Putamen (tissue), 1 donor: ENCODE results near the gene TRIM73.
"Not testable (repeated sequence)": the region's sequence is repeated elsewhere in the genome, so short reads cannot be mapped to it uniquely, and the experiment has no call there.

Source experiments
- DNase-seq: peaks from one replicate; pipeline ENCODE4 v3.0.0-alpha.2; 2016; ENCODE audit warnings: low spot score

Gene TRIM73

DNA sequence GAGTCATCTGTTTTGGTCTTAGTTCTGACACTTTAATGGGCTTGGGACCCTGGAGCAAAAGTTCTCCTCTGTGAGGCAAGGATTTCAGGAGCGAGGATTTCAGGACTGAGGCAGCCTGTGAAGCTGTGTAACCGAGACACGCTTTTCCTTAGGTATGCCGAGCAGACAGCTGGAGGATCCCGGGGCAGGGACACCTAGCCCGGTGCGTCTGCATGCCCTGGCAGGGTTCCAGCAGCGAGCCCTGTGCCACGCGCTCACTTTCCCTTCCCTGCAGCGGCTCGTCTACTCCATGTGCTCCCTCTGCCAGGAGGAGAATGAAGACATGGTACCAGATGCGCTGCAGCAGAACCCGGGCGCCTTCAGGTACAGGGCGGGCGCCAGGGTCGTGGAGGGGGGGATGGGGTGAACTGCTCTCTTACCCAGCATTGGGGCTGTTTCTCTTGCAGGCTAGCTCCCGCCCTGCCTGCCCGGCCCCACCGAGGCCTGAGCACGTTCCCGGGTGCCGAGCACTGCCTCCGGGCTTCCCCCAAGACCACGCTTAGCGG lies 20.5 kb downstream of the TRIM73 start:
- DNase-seq = not testable (repeated sequence)

GRCh38 chr7:75416787-75417186 lies 21.4 kb downstream of the TRIM73 start:
- DNase-seq = not testable (repeated sequence)

GRCh38 chr7:75418292-75418858 lies 22.9 kb downstream of the TRIM73 start:
- DNase-seq = not testable (repeated sequence)

DNA sequence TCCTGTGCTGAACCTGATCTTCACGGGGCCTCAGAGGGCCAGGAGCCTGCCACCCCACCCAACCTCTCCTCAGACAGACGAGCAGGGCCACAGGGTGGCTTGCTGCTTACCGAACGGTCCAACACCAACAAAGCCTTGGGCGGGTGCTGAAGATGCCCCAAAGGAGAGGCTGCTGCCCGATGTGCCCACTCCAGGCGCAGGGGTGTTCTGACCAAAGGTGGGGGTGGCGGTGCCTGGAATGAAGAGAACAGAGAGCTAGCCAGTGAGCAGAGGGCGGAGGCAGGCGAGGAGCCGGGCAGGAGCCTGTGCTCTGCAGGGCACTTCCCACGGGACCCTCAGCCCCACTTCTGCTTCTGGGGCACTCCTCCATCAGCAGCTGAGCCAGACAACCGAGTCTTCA lies 23.8 kb downstream of the TRIM73 start:
- not testable (repeated sequence) for DNase-seq

- DNase-seq = not testable (repeated sequence)
Measured at GRCh38 chr7:75419693-75420092, 24.3 kb downstream of the TRIM73 start.

DNA sequence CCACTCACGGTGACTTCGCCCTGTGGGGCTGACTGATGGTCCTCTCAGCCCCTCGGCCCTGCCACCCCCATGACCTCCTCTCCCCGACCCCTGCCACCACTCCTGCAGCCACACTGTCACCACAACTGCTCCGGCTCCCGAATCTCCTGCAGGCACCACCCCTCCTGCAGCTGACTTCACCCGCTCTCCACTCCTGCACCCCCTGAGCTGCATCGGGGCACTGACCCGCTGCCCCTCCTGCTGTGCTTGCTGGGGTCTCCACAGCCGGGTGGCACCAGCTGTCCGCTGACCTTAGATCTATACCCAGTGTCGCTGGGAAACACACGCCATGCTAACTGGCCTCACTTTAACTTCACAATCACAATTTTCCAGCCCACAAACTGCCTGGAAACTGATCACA lies 24.7 kb downstream of the TRIM73 start:
- not testable (repeated sequence) for DNase-seq

GRCh38 chr7:75421798-75422710 lies 26.6 kb downstream of the TRIM73 start:
- DNase-seq = not testable (repeated sequence)

DNA sequence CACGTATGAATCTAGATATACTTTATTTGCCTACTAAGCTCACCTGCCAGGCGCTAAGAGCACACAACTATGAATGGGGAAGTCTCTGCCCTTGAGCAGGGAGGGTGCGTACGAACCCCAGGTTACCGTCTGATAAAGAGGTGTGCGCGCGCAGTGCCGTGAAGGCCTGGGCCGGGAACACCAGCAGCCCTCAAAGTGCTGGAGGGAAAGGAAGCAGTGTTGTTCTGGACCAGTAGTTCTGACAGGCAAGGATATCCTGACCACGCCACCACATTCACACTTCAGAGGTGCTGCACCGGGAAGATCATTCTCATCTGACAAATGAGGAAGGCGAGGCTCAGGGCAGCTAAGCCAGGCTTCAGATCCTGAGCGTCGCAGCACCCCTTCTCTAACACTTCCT lies 28.1 kb downstream of the TRIM73 start:
- not testable (repeated sequence) for DNase-seq

DNA sequence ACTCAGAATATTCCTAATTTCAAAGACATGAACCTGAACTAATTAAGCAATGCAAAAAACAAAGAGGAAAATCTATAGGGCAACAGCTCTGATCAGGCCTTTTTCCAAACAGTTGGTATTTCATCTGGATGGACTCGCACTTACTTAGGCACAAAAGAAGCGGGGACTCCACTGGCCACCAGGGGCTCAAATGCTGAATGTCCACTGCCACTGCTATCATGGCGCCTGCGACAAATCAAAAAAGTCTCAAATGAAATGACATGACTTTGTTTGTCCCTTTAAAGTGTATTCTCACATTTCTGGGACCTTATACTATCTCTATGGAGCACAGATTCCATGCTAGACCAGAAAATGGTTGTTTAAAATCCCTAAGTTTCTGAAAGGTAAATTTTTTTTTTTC lies 43.6 kb downstream of the TRIM73 start:
- DNase-seq = not testable (repeated sequence)

- DNase-seq = not testable (repeated sequence)
Measured at GRCh38 chr7:75442101-75442464, 46.7 kb downstream of the TRIM73 start.

- peak; percentile 14 for DNase-seq
Measured at GRCh38 chr7:75442465-75443111, 47.2 kb downstream of the TRIM73 start.

GRCh38 chr7:75449946-75450345 lies 54.5 kb downstream of the TRIM73 start:
- not testable (repeated sequence) for DNase-seq

DNA sequence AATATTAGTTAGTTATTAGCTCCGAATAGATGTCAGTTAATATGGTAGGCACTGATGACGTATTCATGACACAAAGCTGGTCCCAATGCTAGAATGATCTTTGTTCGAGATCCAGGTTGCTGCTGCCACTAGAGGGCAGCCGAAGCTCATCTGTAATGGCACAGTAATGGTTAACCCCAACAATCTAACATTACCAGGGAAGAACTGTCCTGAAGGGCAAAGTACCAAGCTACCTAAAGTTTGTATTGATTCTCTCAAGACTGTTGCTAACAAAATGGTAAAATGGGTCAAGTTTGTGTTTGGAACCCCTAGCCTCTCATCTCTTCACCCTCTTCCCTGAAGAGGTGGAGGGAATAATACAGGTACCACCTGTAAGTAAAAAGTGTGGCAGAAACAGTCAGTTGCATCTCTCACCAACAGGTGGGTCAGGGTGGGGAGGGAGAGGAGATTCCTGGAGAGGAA lies 57.1 kb downstream of the TRIM73 start:
- DNase-seq = not testable (repeated sequence)
